PFSK-1 (cell line): Measurements from ENCODE around the gene DNAJC11.

Source experiments
- FOXP2 ChIP-seq: optimal IDR thresholded peaks from 2 replicates; pipeline ENCODE3; 2011; ENCODE audit warnings: borderline replicate concordance, control low read depth, inconsistent platforms; ENCODE audit not compliant: insufficient read depth; ENCODE audit errors: extremely low read length, extremely low read depth
- POLR2AphosphoS5 ChIP-seq: IDR thresholded peaks from 2 replicates; pipeline ENCODE4 v1.6.1; 2012; ENCODE audit warnings: low read depth, mild to moderate bottlenecking, control low read depth, low read length, moderate library complexity
- SIN3A ChIP-seq: IDR thresholded peaks from 2 replicates; pipeline ENCODE4 v1.6.1; 2012; ENCODE audit warnings: mild to moderate bottlenecking, low read length, moderate library complexity, borderline replicate concordance; ENCODE audit not compliant: insufficient read depth
- TAF1 ChIP-seq: IDR thresholded peaks from 2 replicates; pipeline ENCODE4 v1.6.1; 2012; ENCODE audit warnings: low read length, control low read depth, borderline replicate concordance; ENCODE audit not compliant: insufficient read depth
- TF ChIP-seq, protein P1 (sequence below), 2 experiments: IDR thresholded peaks; 2 replicates each; pipeline versions ENCODE4 v1.6.1 to v1.8.0; 2011 to 2012; ENCODE audit warnings: low read depth in 2 of 2, low read length in 2 of 2, control low read depth in 1 of 2, inconsistent platforms in 1 of 2, mild to moderate bottlenecking in 1 of 2, moderate library complexity in 1 of 2; ENCODE audit not compliant: insufficient read depth in 1 of 2

Gene DNAJC11

DNA sequence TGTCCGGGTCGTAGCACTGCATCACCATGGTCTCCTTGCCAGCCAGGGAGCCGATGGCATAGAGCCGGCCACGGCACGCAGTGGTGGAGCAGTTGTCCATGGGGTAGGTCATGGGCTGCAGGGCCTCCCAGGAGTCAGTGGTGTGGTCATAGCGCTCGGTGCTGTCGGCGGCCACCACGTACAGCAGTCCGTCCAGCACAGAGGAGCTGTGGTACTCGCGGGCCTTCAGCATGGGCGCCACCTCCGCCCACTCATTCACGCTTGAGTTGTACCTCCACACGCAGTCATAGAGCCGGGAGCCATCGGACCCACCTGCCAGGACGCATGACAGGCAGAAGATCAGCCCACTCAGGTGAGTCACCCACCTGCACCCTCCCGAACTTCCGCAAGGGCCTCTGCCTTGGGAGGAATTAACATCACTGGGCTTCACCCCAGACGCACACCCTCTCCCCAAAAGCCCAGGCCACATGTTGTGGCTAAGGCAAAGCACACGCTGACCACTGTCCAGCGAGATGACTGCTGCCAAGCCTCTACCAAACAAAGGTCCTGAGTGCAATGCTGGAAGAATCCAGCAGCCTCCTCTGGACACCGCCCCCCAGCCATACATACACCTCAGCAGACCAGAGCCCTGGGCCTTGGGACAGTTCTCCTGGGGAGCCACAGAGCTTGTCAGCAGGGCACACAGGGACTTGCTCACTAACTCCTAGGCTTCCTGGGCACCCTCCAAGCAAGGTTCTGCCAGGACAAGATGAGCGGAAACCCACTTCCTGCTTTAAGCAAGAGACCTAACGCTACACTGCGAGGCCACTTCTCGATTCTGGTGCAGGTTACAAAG, 102.3 kb downstream of the DNAJC11 start:
- no peak for TF ChIP-seq POLR2AphosphoS5
- TF ChIP-seq TAF1, result no peak
- no peak for TF ChIP-seq SIN3A
- TF ChIP-seq, protein P1, sequence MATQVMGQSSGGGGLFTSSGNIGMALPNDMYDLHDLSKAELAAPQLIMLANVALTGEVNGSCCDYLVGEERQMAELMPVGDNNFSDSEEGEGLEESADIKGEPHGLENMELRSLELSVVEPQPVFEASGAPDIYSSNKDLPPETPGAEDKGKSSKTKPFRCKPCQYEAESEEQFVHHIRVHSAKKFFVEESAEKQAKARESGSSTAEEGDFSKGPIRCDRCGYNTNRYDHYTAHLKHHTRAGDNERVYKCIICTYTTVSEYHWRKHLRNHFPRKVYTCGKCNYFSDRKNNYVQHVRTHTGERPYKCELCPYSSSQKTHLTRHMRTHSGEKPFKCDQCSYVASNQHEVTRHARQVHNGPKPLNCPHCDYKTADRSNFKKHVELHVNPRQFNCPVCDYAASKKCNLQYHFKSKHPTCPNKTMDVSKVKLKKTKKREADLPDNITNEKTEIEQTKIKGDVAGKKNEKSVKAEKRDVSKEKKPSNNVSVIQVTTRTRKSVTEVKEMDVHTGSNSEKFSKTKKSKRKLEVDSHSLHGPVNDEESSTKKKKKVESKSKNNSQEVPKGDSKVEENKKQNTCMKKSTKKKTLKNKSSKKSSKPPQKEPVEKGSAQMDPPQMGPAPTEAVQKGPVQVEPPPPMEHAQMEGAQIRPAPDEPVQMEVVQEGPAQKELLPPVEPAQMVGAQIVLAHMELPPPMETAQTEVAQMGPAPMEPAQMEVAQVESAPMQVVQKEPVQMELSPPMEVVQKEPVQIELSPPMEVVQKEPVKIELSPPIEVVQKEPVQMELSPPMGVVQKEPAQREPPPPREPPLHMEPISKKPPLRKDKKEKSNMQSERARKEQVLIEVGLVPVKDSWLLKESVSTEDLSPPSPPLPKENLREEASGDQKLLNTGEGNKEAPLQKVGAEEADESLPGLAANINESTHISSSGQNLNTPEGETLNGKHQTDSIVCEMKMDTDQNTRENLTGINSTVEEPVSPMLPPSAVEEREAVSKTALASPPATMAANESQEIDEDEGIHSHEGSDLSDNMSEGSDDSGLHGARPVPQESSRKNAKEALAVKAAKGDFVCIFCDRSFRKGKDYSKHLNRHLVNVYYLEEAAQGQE (IDR thresholded peaks at IDR 0.05; ENCODE audit: insufficient read depth in 1 of 2, low read depth in 2 of 2, low read length in 2 of 2), result no peak
- TF ChIP-seq FOXP2, result no peak

DNA sequence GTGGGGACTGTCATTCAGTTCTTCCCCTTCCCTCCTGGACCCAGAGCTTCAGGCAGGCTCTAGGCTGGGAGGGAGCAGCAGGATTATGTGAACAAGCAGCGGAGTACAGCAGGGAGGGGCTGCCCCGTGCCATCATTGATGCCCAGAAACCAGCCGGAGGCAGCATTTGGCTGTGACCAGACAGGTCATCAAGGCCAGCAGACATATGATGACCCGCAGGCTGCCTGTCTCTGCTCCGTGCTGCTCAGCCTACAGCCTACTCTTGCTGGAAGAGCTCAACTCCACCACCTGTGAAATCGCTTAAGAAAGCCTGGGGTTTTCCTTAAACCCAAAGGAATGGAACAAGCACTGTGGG, 103.9 kb downstream of the DNAJC11 start:
- TF ChIP-seq TAF1 (no peak), SIN3A (no peak)

DNA sequence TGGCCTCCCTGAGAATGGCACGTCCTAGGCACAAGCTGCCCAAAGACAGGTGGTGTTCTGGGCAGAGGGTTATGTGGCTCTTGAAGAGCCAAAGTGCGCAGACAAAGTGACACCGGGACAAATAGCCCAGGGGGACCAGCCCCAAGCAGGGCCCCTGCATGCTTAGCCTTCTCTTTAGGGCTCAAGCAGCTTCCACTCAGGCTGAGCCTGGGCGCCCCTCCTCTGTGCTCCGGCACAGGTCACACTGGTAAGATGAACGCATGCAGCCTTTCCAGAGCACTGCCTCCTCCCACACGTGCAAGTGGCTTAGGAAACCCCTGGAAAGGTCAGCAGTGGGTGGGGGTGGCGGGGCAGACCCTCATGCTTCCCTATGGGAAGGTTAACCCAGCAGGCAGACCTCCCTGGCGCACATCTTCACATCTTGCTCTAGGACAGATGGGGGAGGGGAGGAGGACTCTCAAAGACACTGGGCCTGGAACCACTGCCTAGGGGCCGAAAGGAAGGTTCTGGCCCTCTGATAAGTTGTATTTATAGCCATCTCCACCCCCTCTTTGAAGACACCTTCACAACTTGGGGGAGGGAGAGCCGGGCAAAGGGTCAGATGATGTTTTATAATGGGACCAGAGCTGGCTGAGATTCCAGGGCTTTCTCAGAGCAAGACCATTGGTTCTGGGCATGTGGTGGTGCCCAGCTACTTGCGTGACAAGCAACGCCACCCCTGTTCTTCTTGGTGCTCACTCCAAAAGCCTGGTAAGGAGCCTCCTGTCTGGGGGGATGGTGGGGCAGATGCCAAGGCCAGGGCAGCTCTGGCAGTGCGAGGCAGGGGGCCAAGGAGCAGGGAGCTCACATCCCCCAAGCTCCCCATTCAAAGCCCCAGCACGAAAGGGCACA, 104.5 kb downstream of the DNAJC11 start:
- TF ChIP-seq POLR2AphosphoS5 (no peak), FOXP2 (no peak), TAF1 (no peak)
- TF ChIP-seq, protein P1 (IDR thresholded peaks at IDR 0.05; ENCODE audit: insufficient read depth in 1 of 2, low read depth in 2 of 2, low read length in 2 of 2), result no peak

DNA sequence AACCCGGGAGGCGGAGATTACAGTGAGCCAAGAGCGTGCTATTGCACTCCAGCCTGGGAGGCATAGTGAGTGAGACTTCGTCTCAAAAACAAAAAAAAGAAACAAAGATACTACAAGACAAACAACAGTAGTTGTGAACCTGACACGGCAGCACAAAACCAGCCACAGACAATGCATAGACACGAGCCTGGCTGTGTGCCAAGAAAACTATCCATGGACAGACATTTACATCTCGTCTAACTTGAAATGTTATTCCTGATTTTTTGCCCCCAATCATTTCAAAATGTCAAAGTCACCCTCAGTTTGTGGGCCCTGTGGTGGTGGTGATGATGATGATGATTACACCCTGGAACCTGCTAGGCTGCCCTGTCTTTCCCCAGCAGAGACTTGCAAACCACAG, 105.3 kb downstream of the DNAJC11 start:
- TF ChIP-seq, protein P1 (IDR thresholded peaks at IDR 0.05; ENCODE audit: insufficient read depth in 1 of 2, low read depth in 2 of 2, low read length in 2 of 2), result no peak
- no peak for TF ChIP-seq TAF1
- TF ChIP-seq SIN3A, result no peak
- no peak for TF ChIP-seq POLR2AphosphoS5
- TF ChIP-seq FOXP2, result no peak

DNA sequence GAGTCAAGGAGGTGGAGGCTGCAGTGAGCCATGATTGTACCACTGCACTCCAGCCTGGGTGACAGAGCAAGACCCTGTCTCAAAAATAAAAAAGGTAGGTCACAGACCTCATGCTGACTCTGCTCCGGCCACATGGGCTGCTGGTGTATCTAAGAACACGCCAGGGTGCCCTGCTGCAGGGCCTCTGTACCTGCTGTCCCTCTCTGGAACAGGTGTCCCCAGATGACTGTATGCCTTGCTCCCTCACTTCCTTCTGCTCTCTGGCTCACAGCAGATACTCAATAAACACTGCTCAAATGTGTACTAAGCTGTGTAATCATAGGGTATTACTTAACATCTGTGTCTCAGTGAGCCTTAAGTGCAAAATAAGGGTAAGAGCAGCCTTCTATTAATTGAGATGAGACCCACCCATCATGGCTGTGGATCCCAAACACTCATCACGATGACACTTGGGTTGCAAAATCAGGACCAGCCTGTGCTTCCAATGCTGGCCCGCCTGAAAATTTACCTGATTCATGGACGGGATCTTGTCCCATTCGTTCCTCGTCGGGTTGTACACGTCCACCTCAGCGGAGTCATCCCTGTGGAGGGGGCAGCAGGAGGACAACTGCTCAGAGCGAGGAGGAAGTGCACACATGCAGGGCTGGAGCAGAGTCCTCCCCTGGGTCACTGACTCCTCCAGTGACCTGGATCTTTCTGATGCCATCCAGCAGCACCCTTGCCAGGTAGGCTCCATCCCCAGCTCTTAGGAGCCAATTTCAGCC, 106.5 kb downstream of the DNAJC11 start:
- TF ChIP-seq TAF1 (no peak), SIN3A (no peak), FOXP2 (no peak), POLR2AphosphoS5 (no peak)
- TF ChIP-seq, protein P1 (IDR thresholded peaks at IDR 0.05; ENCODE audit: insufficient read depth in 1 of 2, low read depth in 2 of 2, low read length in 2 of 2), result no peak
